K562 (cell line): ENCODE results near the gene C17orf50. TPM values are rescaled to one million over a fixed set of nuclear protein-coding genes. Genes with fewer than 3 reads are reported as not detected.

Experiments
- CBFA2T2 ChIP-seq: fragments of 450-650 bp; conservative IDR thresholded peaks from 2 replicates; pipeline ENCODE4 v1.6.1; 2017; ENCODE audit warnings: mild to moderate bottlenecking
- CSDE1 ChIP-seq, 2 experiments: fragments of 450-650 bp; IDR thresholded peaks; 2 replicates each; pipeline ENCODE4 v1.6.1; 2016; ENCODE audit warnings: mild to moderate bottlenecking in 1 of 2
- CTBP1 ChIP-seq: fragments of 450-650 bp; IDR thresholded peaks from 2 replicates; pipeline ENCODE4 v1.6.1; 2016; ENCODE audit warnings: borderline replicate concordance
- ERF ChIP-seq: fragments of 450-650 bp; formaldehyde crosslinking; IDR thresholded peaks from 2 replicates; pipeline ENCODE4 v1.4.0; 2020; ENCODE audit warnings: mild to moderate bottlenecking, mixed read lengths
- HNRNPH1 ChIP-seq: fragments of 200-400 bp; formaldehyde crosslinking; optimal IDR thresholded peaks from 2 replicates; pipeline ENCODE3; 2017; ENCODE audit warnings: low read depth, mild to moderate bottlenecking, low read length, moderate library complexity
- HNRNPLL ChIP-seq: fragments of 200-400 bp; formaldehyde crosslinking; IDR thresholded peaks from 2 replicates; pipeline ENCODE4 v1.6.1; 2017; ENCODE audit warnings: low read length, low read depth, mild to moderate bottlenecking; ENCODE audit not compliant: poor library complexity, severe bottlenecking
- IFI16 ChIP-seq: fragments of 250-450 bp; sonication (Bioruptor Pico); IDR thresholded peaks from 2 replicates; pipeline ENCODE4 v2.1.2; 2022; ENCODE audit warnings: mild to moderate bottlenecking, inconsistent platforms
- KAT2B ChIP-seq: IDR thresholded peaks from one replicate; pipeline ENCODE4 v1.6.1; 2012; ENCODE audit warnings: low read depth, mild to moderate bottlenecking, control low read depth, inconsistent platforms, low read length, moderate library complexity
- KDM2B ChIP-seq: fragments of 250-450 bp; sonication (Bioruptor Pico); IDR thresholded peaks from 2 replicates; pipeline ENCODE4 v1.8.0; 2021; ENCODE audit warnings: mild to moderate bottlenecking, moderate library complexity
- POLR2G ChIP-seq: fragments of 200-400 bp; formaldehyde crosslinking; IDR thresholded peaks from 2 replicates; pipeline ENCODE4 v1.6.1; 2017; ENCODE audit warnings: low read depth, mild to moderate bottlenecking, antibody characterized with exemption, low read length, moderate library complexity
- PTTG1 ChIP-seq: fragments of 450-650 bp; IDR thresholded peaks from 2 replicates; pipeline ENCODE4 v1.6.1; 2016; ENCODE audit warnings: low read depth, mild to moderate bottlenecking, missing genetic modification characterization, missing compliant biosample characterization
- RBFOX2 ChIP-seq: fragments of 200-400 bp; formaldehyde crosslinking; IDR thresholded peaks from 2 replicates; pipeline ENCODE4 v1.6.1; 2017; ENCODE audit warnings: low read depth, mild to moderate bottlenecking, low read length, moderate library complexity
- SAP30 ChIP-seq: fragments of 200-600 bp; sonication (generic); IDR thresholded peaks from 2 replicates; pipeline ENCODE4 v1.6.1; 2012; ENCODE audit warnings: borderline replicate concordance, low read depth, mild to moderate bottlenecking, moderate library complexity, low read length, control low read depth, inconsistent platforms; ENCODE audit not compliant: insufficient read depth, poor library complexity, severe bottlenecking
- SREBF2 ChIP-seq: sonication (generic); formaldehyde crosslinking; IDR thresholded peaks from 2 replicates; pipeline ENCODE4 v1.4.0; 2020; ENCODE audit warnings: mild to moderate bottlenecking, missing genetic modification reagents
- TAF15 ChIP-seq: fragments of 200-400 bp; formaldehyde crosslinking; IDR thresholded peaks from 2 replicates; pipeline ENCODE4 v1.6.1; 2017; ENCODE audit warnings: mild to moderate bottlenecking, low read depth, low read length, moderate library complexity
- TCFL5 ChIP-seq: fragments of 250-450 bp; sonication (Bioruptor Pico); conservative IDR thresholded peaks from 2 replicates; pipeline ENCODE4 v1.6.1; 2021; ENCODE audit warnings: mild to moderate bottlenecking, moderate library complexity, matching md5 sums
- TRIM24 ChIP-seq, 2 experiments: fragments of 450-650 bp; IDR thresholded peaks; 2 replicates each; pipeline ENCODE4 v1.6.1; 2016
- ZNF184 ChIP-seq: sonication (generic); formaldehyde crosslinking; IDR thresholded peaks from 2 replicates; pipeline ENCODE4 v1.5.0; 2020; ENCODE audit warnings: missing genetic modification reagents
- ZNF217 ChIP-seq: sonication (generic); formaldehyde crosslinking; IDR thresholded peaks from 2 replicates; pipeline ENCODE4 v1.8.0; 2022; ENCODE audit warnings: mild to moderate bottlenecking, missing genetic modification reagents
- ZNF253 ChIP-seq: fragments of 250-450 bp; sonication (Bioruptor Pico); conservative IDR thresholded peaks from 2 replicates; pipeline ENCODE4 v1.6.1; 2021; ENCODE audit warnings: mild to moderate bottlenecking
- polyA plus RNA-seq, 8 experiments: library from polyadenylated mRNA; depleted of rRNA in 4 of 8; stranded (reverse) in 5 of 8; unstranded in 3 of 8; fragments of >200 nt; fragmentation: Nextera tagmentation in 2 of 8; fragmentation: Illumina TruSeq in 1 of 8; extraction: Ambion mirVana in 2 of 8; extraction: Trizol in 1 of 8; gene quantifications; 2 replicates each; pipeline versions ENCODE4 v1.2.1 to v1.2.3, GENCODE V29; 2011 to 2014; ENCODE audit warnings: inconsistent platforms in 1 of 8, missing spikeins in 1 of 8
- total RNA-seq, 7 experiments: library from RNA; depleted of rRNA in 6 of 7; stranded (reverse); fragments of >200 nt in 6 of 7; fragmentation: Illumina TruSeq in 2 of 7; extraction: Trizol in 2 of 7; gene quantifications; 2 replicates each; pipeline versions ENCODE4 v1.2.1 to v1.2.3, GENCODE V29; 2011 to 2021; ENCODE audit warnings: low replicate concordance in 1 of 7
- TF ChIP-seq, protein P1 (sequence below): fragments of 250-450 bp; sonication (Bioruptor Pico); IDR thresholded peaks from 2 replicates; pipeline ENCODE4 v1.5.0; 2021; ENCODE audit warnings: mild to moderate bottlenecking, borderline replicate concordance
- TF ChIP-seq, protein P2 (sequence below): fragments of 250-450 bp; sonication (Bioruptor Pico); IDR thresholded peaks from 2 replicates; pipeline ENCODE4 v1.5.0; 2022; ENCODE audit warnings: mild to moderate bottlenecking
- TF ChIP-seq, protein P3 (sequence below): sonication (generic); IDR thresholded peaks from 2 replicates; pipeline ENCODE4 v1.6.1; 2016

C17orf50 gene
- total and polyA plus RNA-seq, 9 of the 15 experiments (the other 6 are each of a cell fraction or from before 2014, with no cell fraction given): not detected

DNA sequence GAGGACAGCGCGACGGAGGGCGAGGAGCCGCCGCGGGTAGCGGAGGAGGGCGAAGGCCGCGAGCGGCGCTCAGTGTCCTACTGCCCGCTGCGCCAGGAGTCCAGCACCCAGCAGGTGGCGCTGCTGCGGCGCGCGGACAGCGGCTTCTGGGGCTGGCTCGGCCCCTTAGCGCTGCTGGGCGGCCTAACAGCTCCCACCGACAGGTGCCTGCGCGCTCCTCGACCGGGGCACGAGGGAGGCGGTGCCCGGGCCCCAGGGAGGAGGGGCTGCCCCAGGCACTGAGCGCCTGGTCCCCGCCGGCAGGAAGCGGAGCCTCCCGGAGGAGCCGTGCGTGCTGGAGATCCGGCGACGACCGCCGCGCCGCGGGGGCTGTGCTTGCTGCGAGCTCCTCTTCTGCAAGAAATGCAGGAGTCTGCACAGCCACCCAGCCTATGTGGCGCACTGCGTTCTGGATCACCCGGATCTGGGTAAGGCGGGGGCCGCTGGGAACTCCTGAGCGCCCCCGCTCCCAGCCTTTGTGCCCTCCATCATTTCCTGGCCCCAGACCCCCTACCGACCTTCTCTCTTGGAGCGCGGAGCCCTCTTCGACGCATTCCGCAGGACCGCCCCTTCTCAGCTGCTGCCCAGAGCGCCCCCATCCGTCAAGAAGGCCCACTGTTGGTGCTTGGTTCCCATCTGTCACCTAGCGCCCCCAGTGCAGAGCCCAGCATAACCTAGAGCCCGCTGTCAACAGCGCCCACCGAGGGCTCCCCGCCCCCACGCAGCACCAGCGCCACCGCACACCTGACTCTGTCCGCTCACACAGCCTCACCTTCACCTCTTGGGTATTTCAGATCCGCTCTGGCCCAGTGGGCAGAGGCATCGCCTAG is 3.7 kb downstream of the C17orf50 start (continued):
- TF ChIP-seq, protein P1, sequence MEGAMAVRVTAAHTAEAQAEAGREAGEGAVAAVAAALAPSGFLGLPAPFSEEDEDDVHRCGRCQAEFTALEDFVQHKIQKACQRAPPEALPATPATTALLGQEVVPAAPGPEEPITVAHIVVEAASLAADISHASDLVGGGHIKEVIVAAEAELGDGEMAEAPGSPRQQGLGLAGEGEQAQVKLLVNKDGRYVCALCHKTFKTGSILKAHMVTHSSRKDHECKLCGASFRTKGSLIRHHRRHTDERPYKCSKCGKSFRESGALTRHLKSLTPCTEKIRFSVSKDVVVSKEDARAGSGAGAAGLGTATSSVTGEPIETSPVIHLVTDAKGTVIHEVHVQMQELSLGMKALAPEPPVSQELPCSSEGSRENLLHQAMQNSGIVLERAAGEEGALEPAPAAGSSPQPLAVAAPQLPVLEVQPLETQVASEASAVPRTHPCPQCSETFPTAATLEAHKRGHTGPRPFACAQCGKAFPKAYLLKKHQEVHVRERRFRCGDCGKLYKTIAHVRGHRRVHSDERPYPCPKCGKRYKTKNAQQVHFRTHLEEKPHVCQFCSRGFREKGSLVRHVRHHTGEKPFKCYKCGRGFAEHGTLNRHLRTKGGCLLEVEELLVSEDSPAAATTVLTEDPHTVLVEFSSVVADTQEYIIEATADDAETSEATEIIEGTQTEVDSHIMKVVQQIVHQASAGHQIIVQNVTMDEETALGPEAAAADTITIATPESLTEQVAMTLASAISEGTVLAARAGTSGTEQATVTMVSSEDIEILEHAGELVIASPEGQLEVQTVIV (CRISPR knock-in tag): no peak
- TF ChIP-seq RBFOX2 (peak; percentile 47), ZNF184 (no peak), KAT2B (no peak), HNRNPLL (peak; percentile 43), ZNF253 (CRISPR knock-in tag) (no peak), IFI16 (no peak), ZNF217 (CRISPR knock-in tag) (no peak), PTTG1 (tag) (no peak), ERF (CRISPR knock-in tag) (no peak), CTBP1 (peak; percentile 94), CBFA2T2 (no peak), POLR2G (no peak), SAP30 (no peak), HNRNPH1 (no peak), TRIM24 (IDR thresholded peaks at IDR 0.05) (no peak; a peak in 1 of 4 replicates), CSDE1 (IDR thresholded peaks at IDR 0.05) (no peak), TAF15 (no peak), SREBF2 (CRISPR knock-in tag) (no peak), TCFL5 (no peak), KDM2B (peak; percentile 18; the same call in 1 of the 2 replicates)
- TF ChIP-seq, protein P2, sequence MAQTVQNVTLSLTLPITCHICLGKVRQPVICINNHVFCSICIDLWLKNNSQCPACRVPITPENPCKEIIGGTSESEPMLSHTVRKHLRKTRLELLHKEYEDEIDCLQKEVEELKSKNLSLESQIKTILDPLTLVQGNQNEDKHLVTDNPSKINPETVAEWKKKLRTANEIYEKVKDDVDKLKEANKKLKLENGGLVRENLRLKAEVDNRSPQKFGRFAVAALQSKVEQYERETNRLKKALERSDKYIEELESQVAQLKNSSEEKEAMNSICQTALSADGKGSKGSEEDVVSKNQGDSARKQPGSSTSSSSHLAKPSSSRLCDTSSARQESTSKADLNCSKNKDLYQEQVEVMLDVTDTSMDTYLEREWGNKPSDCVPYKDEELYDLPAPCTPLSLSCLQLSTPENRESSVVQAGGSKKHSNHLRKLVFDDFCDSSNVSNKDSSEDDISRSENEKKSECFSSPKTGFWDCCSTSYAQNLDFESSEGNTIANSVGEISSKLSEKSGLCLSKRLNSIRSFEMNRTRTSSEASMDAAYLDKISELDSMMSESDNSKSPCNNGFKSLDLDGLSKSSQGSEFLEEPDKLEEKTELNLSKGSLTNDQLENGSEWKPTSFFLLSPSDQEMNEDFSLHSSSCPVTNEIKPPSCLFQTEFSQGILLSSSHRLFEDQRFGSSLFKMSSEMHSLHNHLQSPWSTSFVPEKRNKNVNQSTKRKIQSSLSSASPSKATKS (CRISPR knock-in tag): no peak
- TF ChIP-seq, protein P3, sequence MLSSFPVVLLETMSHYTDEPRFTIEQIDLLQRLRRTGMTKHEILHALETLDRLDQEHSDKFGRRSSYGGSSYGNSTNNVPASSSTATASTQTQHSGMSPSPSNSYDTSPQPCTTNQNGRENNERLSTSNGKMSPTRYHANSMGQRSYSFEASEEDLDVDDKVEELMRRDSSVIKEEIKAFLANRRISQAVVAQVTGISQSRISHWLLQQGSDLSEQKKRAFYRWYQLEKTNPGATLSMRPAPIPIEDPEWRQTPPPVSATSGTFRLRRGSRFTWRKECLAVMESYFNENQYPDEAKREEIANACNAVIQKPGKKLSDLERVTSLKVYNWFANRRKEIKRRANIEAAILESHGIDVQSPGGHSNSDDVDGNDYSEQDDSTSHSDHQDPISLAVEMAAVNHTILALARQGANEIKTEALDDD: no peak
